T-cell (primary cell): Measurements from ENCODE around the gene MAPK11. TPM values are rescaled to one million over a fixed set of nuclear protein-coding genes. Genes with fewer than 3 reads are reported as not detected.
A peak's percentile ranks its signal among the peaks of the same experiment; 100 is the strongest.

ENCODE experiments used
- ATAC-seq, 4 experiments: fragments of 200-7000 bp in 3 of 4; fragments of 150-1000 bp in 1 of 4; cut with Tn5 transposase; replicated peaks in 1 of 4; 1 replicate in 3 of 4; 2 replicates in 1 of 4; pipeline ENCODE4 v1.10.0; 2021; ENCODE audit warnings: moderate library complexity in 3 of 4, mild to moderate bottlenecking in 2 of 4, moderate number of reproducible peaks in 1 of 4
- CTCF ChIA-PET, 2 donors: fragments of 300-600 bp; sonication (Branson Sonifier 250); formaldehyde crosslinking; loops; one replicate each; lab custom pipeline; 2022; ENCODE audit warnings: antibody characterized with exemption in 2 of 2; lab: Charles Lee
- POLR2A ChIA-PET, 2 donors: fragments of 300-600 bp; sonication (Branson Sonifier 250); formaldehyde crosslinking; loops; one replicate each; lab custom pipeline; 2022; ENCODE audit warnings: antibody characterized with exemption in 2 of 2; lab: Charles Lee
- DNase-seq, 35 experiments: peaks; one replicate each; pipeline versions ENCODE4 v3.0.0 to v3.0.0-alpha.2; 2013 to 2023
- H3K27ac ChIP-seq: one replicate; pipeline ENCODE4 v1.5.1; 2013; ENCODE audit warnings: low read length
- H3K27me3 ChIP-seq, 2 experiments: replicated peaks in 1 of 2; 1 replicate in 1 of 2; 2 replicates in 1 of 2; pipeline versions ENCODE4 v1.6.1 to v1.7.0; 2013; ENCODE audit warnings: low read length in 1 of 2, mixed read lengths in 1 of 2; ENCODE audit not compliant: control insufficient read depth in 2 of 2, insufficient read depth in 2 of 2; ENCODE audit errors: extremely low read depth in 1 of 2
- H3K36me3 ChIP-seq, 2 donors: 1 replicate in 1 of 2; 2 replicates in 1 of 2; pipeline versions ENCODE4 v1.6.1 to v1.7.0; 2013; ENCODE audit warnings: low read length in 1 of 2; ENCODE audit not compliant: control insufficient read depth in 2 of 2, insufficient read depth in 1 of 2; ENCODE audit errors: extremely low read depth in 1 of 2
- H3K4me1 ChIP-seq, 2 experiments: 1 replicate in 1 of 2; 2 replicates in 1 of 2; pipeline versions ENCODE4 v1.6.1 to v1.7.0; 2013; ENCODE audit warnings: low read length in 2 of 2, mixed read lengths in 1 of 2; ENCODE audit not compliant: insufficient read depth in 2 of 2, control insufficient read depth in 1 of 2; ENCODE audit errors: extremely low read depth in 1 of 2
- H3K4me3 ChIP-seq, 2 donors: 1 replicate in 1 of 2; 2 replicates in 1 of 2; pipeline versions ENCODE4 v1.5.1 to v1.7.0; 2013; ENCODE audit warnings: mild to moderate bottlenecking in 2 of 2, low read length in 1 of 2, moderate library complexity in 1 of 2; ENCODE audit not compliant: control insufficient read depth in 1 of 2; ENCODE audit errors: extremely low read depth in 1 of 2
- H3K9me3 ChIP-seq: 2 replicates; pipeline ENCODE4 v1.7.0; 2013
- H3K27ac Mint-ChIP-seq, 2 donors: one replicate each; pipeline ENCODE4 v1.8.0; 2020 to 2021; ENCODE audit warnings: mild to moderate bottlenecking in 2 of 2, mixed read lengths in 2 of 2
- H3K27me3 Mint-ChIP-seq, 2 donors: one replicate each; pipeline ENCODE4 v1.8.0; 2021 to 2022; ENCODE audit warnings: mixed read lengths in 2 of 2
- H3K36me3 Mint-ChIP-seq: one replicate; pipeline ENCODE4 v1.8.0; 2021; ENCODE audit warnings: mixed read lengths
- H3K4me1 Mint-ChIP-seq, 3 donors: one replicate each; pipeline ENCODE4 v1.8.0; 2020 to 2022; ENCODE audit warnings: mixed read lengths in 3 of 3, mild to moderate bottlenecking in 1 of 3
- H3K4me3 Mint-ChIP-seq, 3 donors: one replicate each; pipeline ENCODE4 v1.8.0; 2020 to 2022; ENCODE audit warnings: mild to moderate bottlenecking in 3 of 3, mixed read lengths in 3 of 3, moderate library complexity in 3 of 3
- H3K9me3 Mint-ChIP-seq, 3 donors: one replicate each; pipeline ENCODE4 v1.8.0; 2020 to 2022; ENCODE audit warnings: mixed read lengths in 3 of 3
- WGBS: methylation state at CpG from one replicate; pipeline ENCODE4 v1.1.5; 2013; ENCODE audit warnings: missing lambda C conversion rate; ENCODE audit not compliant: insufficient coverage; 5-methylcytosine and 5-hydroxymethylcytosine counted together
- total RNA-seq, 35 experiments: library from RNA in 6 of 35; stranded (reverse) in 6 of 35; fragments of 120-200 nt in 1 of 35; gene quantifications; one replicate each; pipeline versions ENCODE4 v1.2.1 to v1.2.4 and lab custom pipeline; 2013 to 2026

The MAPK11 gene
- 1 to 10 TPM; 3.5 to 8.9 (median 5.6) TPM for total RNA-seq
- 5.6 TPM for total RNA-seq (2013)
- total RNA-seq (lab: John Stamatoyannopoulos, UW): 2.8 to 20.9 (median 11.4) reads per million in 29 experiments

- Histone ChIP-seq H3K27ac (no peak within 1 kb of the TSS), H3K36me3 (no peaks in the 10 kb centered on the region), H3K4me1 (peaks cover 2 to 44% of the 10 kb centered on the region in 2 experiments), H3K27me3 (peaks cover 0 to 29% of the 10 kb centered on the region in 2 experiments), H3K9me3 (no peaks in the 10 kb centered on the region), H3K4me3 (peak within 1 kb of the TSS; percentile 53 to 71)
- ChIA-PET POLR2A (no interaction called here), CTCF (interaction anchor here in 1 of 2 donors (0.6 kb wide), 2 partner anchors 210 to 1814 kb away, joined by 3 to 6 read pairs; no protein-coding TSS in a partner anchor)
- peaks cover 0 to 2% of the 10 kb centered on the region in 2 donors for H3K27me3 Mint-ChIP-seq
- DNase-seq (peak; percentile 40 to 85 (median 63)), ATAC-seq (peak; percentile 76 to 77 (median 76))
- no peaks in the 10 kb centered on the region for H3K36me3 Mint-ChIP-seq
- H3K27ac Mint-ChIP-seq: no peak within 1 kb of the TSS
- H3K9me3 Mint-ChIP-seq: no peaks in the 10 kb centered on the region
- under 1% methylated on average over 61 of the region's 92 CpGs for WGBS
- peak within 1 kb of the TSS; percentile 68 to 76 (median 75) for H3K4me3 Mint-ChIP-seq
- peaks cover 14 to 26% (median 16%) of the 10 kb centered on the region in 3 donors for H3K4me1 Mint-ChIP-seq
Measured at GRCh38 chr22:50269970-50270665, at the start of gene MAPK11. MAPK11 (minus strand) TSS chr22:50270380; CDS start chr22:50270292, 88 bp downstream.

DNA sequence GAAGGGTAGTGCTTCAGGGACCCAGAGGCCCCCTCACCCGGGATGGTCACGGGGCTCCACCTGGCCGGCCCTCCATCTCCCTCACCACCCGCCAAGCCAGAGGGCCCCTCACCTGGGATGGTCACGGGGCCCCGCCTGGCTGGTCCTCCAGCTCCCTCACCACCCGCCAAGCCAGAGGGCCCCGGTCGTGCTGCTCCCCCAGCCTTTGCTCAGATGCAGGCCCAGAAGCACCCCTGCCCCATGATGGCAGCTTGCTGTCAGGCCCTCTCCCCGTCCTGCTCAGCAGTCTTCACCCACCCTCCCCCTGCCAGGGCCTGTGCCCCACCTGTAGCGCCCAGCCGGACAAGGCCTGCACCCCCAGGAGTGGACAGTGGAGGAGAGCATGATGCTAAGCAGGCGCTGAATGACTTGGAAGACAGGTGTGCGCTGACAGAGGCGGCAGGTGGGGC lies 49.3 kb upstream of the MAPK11 start:
- H3K27ac Mint-ChIP-seq: no peak overlapping the region
- H3K27me3 Mint-ChIP-seq: no peaks in the 10 kb centered on the region
- Histone ChIP-seq H3K27ac (no peak overlapping the region), H3K4me1 (peaks cover 4 to 14% of the 10 kb centered on the region in 2 experiments), H3K36me3 (no peaks in the 10 kb centered on the region), H3K4me3 (no peak overlapping the region), H3K27me3 (peaks cover 0 to 4% of the 10 kb centered on the region in 2 experiments), H3K9me3 (no peaks in the 10 kb centered on the region)
- H3K36me3 Mint-ChIP-seq: no peaks in the 10 kb centered on the region
- ATAC-seq: no peak
- 90% methylated on average over 12 of the region's 15 CpGs for WGBS
- no peak for DNase-seq
- ChIA-PET CTCF (no interaction called here), POLR2A (no interaction called here)
- no peak overlapping the region for H3K4me3 Mint-ChIP-seq
- no peaks in the 10 kb centered on the region for H3K9me3 Mint-ChIP-seq
- peaks cover 7 to 10% (median 7%) of the 10 kb centered on the region in 3 donors for H3K4me1 Mint-ChIP-seq

DNA sequence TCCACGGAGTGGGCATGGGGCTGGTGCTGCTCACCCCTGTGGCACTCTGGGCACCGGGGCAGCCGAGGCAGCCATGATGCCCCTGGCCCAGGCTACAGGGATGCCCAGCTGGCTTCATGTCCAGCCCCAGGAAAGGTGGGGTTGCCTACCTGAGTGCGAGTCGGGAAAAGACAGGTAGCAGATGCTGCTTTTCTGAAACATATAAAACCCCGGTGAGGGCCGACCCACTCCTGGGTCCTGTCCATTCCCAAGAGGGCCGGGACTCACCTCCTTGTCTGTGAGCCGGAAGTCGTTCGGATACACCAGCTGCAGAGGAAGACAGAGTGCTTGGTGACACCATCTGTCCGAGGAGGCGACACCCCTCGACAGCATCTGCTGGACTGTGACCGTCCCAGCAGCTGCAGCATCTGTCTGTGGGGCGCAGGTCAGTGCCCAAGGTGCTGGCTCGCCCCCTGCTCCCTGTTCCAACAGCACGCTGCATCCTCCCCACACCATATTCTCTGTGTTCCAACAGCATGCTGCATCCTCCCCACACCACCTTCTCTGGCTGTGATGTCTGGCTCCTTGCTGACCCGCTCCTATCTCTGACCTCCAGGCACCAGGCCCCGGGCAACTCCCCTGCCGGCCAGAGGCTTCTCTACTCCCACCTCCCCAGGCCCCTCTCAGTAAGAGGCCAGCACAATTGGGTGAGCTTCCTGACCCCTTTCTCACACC lies 48.7 kb upstream of the MAPK11 start:
- DNase-seq (no peak), ATAC-seq (no peak)
- ChIA-PET POLR2A (no interaction called here), CTCF (no interaction called here)
- Mint-ChIP-seq H3K27ac (no peak overlapping the region), H3K4me3 (no peak overlapping the region), H3K27me3 (no peaks in the 10 kb centered on the region), H3K4me1 (peaks cover 14 to 17% (median 14%) of the 10 kb centered on the region in 3 donors), H3K9me3 (no peaks in the 10 kb centered on the region), H3K36me3 (no peaks in the 10 kb centered on the region)
- 88% methylated on average over 19 of the region's 21 CpGs for WGBS
- H3K36me3 ChIP-seq: no peaks in the 10 kb centered on the region
- H3K4me3 ChIP-seq: no peak overlapping the region
- no peaks in the 10 kb centered on the region for H3K9me3 ChIP-seq
- H3K4me1 ChIP-seq: peaks cover 8 to 20% of the 10 kb centered on the region in 2 experiments
- H3K27ac ChIP-seq: no peak overlapping the region
- H3K27me3 ChIP-seq: peaks cover 0 to under 1% of the 10 kb centered on the region in 2 experiments

DNA sequence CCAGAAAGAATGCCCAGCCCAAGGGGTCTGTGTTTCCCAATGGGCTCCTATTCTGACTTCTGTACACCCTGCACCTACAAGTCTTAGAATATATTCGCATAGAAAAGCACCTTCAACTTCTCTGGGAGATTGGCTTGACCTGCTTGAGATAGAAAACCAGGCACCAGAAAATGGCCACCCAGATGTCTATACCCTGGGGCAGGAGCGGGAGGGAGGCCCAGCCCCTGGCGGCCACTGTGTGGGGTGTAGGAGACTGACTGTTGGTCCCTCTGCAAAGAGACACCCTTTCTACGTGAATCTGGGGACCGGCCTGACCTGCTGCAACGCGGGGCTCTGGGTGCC lies 48.1 kb upstream of the MAPK11 start:
- ATAC-seq (no peak), DNase-seq (no peak)
- Histone ChIP-seq H3K27ac (no peak overlapping the region), H3K4me1 (peaks cover 12 to 25% of the 10 kb centered on the region in 2 experiments), H3K36me3 (no peaks in the 10 kb centered on the region), H3K9me3 (no peaks in the 10 kb centered on the region), H3K4me3 (no peak overlapping the region), H3K27me3 (no peaks in the 10 kb centered on the region)
- ChIA-PET POLR2A (no interaction called here), CTCF (no interaction called here)
- H3K9me3 Mint-ChIP-seq: no peaks in the 10 kb centered on the region
- H3K4me3 Mint-ChIP-seq: no peak overlapping the region
- WGBS: 81% methylated on average over 6 of the region's 7 CpGs
- H3K36me3 Mint-ChIP-seq: no peaks in the 10 kb centered on the region
- peaks cover 15 to 20% (median 16%) of the 10 kb centered on the region in 3 donors for H3K4me1 Mint-ChIP-seq
- no peaks in the 10 kb centered on the region for H3K27me3 Mint-ChIP-seq
- H3K27ac Mint-ChIP-seq: no peak overlapping the region

- no peak overlapping the region for H3K27ac ChIP-seq
- Mint-ChIP-seq H3K9me3 (no peaks in the 10 kb centered on the region), H3K27ac (no peak overlapping the region), H3K36me3 (no peaks in the 10 kb centered on the region), H3K4me3 (no peak overlapping the region), H3K4me1 (peaks cover 15 to 20% (median 16%) of the 10 kb centered on the region in 3 donors), H3K27me3 (no peaks in the 10 kb centered on the region)
- no peaks in the 10 kb centered on the region for H3K36me3 ChIP-seq
- no peak overlapping the region for H3K4me3 ChIP-seq
- POLR2A ChIA-PET: no interaction called here
- DNase-seq (no peak), ATAC-seq (no peak)
- H3K9me3 ChIP-seq: no peaks in the 10 kb centered on the region
- WGBS: 98% methylated on average over 7 of the region's 7 CpGs
- peaks cover 12 to 29% of the 10 kb centered on the region in 2 experiments for H3K4me1 ChIP-seq
- CTCF ChIA-PET: no interaction called here
- H3K27me3 ChIP-seq: no peaks in the 10 kb centered on the region
Measured at GRCh38 chr22:50317674-50318073, 47.5 kb upstream of the MAPK11 start.

DNA sequence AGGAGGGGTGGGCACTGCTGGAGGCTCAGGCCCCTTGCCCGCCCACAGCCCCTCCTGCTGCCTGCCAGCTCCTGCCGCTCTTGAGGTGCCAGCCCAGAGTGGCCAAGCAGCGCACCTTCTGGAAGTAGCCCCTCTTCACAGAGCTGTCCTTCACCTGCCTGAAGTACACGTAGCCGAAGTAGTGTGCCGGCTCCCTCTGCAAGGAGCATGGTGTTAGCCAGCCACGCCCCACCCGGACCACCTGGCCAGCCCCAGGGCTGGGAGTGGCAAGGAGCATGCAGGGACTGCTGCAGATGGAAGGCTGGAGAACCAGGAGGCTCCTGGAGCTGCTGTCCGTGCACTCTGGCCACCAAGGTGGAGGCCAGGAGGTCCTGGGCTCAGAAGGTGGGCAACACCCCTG lies 47.0 kb upstream of the MAPK11 start:
- Histone ChIP-seq H3K27me3 (no peaks in the 10 kb centered on the region), H3K9me3 (no peaks in the 10 kb centered on the region), H3K36me3 (no peaks in the 10 kb centered on the region), H3K4me1 (peaks cover 12 to 29% of the 10 kb centered on the region in 2 experiments), H3K4me3 (no peak overlapping the region), H3K27ac (no peak overlapping the region)
- peaks cover 15 to 20% (median 16%) of the 10 kb centered on the region in 3 donors for H3K4me1 Mint-ChIP-seq
- H3K36me3 Mint-ChIP-seq: no peaks in the 10 kb centered on the region
- ChIA-PET POLR2A (no interaction called here), CTCF (no interaction called here)
- WGBS: 91% methylated on average over 9 of the region's 9 CpGs
- no peak for ATAC-seq
- H3K4me3 Mint-ChIP-seq: no peak overlapping the region
- no peaks in the 10 kb centered on the region for H3K9me3 Mint-ChIP-seq
- no peaks in the 10 kb centered on the region for H3K27me3 Mint-ChIP-seq
- H3K27ac Mint-ChIP-seq: no peak overlapping the region
- no peak for DNase-seq
